Fibroblast of the conjunctiva (primary cell): ENCODE results near the gene PHACTR1.
A peak's percentile ranks its signal among the peaks of the same experiment; 100 is the strongest.
"Not testable (repeated sequence)": the region's sequence is repeated elsewhere in the genome, so short reads cannot be mapped to it uniquely, and the experiment has no call there.

Source experiments
- DNase-seq: peaks from one replicate; pipeline ENCODE4 v3.0.0-alpha.2; 2010; ENCODE audit warnings: low read depth

The PHACTR1 gene

DNA sequence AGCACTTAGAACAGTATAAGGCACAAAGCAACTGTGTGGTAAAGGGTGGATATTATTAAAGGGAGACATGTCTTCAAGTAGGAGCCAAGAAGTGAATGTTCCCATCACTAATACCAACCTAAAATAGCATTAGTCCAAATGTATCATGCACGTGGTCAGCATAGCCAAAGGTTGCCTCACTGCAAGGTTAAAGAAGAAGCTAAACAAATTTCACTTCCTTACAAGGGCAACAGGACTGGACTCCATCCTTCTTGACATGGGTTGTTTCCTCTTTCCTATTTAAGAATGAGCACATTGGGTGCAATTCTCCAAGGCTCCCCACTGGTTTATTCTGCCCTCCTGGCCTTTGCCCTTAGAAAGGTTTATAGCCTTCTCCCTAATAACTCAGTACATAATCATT is 186.7 kb downstream of the PHACTR1 start:
- DNase-seq: no peak

DNA sequence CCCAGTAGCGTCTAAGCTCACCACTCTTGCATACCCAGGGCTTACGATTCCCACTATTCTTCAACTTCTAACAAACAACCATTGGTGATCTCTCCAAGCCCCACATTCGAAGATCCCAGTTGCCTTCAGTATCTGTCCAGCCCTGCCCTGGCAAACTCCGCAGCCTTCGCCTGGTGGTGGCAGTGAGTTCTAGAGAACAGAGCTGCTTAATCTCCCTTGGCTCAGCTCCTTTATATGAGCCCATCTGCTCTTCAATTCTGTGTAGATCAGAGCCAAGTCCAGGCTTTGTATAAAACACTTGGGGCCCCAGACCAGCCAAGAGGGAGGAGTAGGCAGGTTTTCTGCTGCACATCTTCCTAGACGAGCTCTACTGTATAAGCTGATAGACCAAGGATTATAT is 193.3 kb downstream of the PHACTR1 start:
- DNase-seq: no peak

DNA sequence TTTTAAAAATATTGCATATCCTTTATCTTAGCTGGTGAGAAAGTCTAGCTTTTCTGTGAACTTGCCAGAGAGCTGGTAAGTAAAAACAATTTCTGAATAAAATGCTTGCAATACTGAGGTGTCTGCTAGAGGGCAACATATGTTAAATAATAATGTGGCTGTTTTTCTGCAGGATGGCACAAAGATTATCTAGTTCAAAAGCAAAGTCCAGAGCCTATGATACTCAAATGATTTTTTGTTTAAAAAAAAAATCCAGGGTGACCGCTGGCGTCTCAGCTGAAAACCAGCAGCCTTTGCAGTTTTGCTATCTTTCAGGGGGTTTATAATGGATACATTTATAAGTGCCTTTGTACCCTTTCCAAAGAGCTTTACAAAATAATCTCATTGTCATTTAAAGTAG is 194.9 kb downstream of the PHACTR1 start:
- peak; percentile 35 for DNase-seq

DNA sequence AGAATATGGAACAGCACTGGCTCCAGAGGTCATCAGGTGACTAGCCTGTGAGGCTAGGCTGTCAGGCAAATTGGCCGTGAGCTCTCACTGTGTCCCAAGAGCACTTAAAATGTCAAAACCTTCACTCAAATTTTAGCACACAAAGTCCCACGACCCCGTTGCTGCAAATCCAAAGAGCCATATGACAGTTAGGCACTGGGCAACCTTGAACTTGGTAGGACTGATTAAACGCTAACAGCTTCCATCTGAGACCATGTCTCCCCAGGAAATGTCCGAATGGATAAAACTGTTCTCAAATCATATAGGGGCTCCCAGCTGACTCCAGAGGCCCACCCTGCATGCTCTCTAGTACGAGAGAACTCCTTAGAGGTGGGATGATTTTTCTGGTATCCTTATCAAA is 196.6 kb downstream of the PHACTR1 start:
- no peak for DNase-seq

DNA sequence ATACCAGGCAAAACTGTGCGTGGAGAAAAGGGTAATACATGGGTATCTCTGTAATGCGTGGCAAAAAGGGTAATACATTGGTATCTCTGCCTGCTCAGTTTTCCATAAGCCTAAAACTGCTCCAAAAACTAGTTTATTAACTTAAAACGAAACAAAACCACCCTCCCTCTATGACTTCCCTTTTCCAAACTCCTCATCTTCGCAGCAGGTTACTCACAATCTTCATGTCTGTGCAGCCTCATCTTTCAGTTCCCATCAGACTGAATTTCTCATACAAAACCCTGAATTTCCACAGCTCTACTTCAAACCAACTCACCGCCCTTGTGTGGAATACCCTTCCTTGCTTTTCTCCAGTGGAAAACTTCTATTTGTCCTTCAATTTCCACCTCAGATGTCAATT is 199.4 kb downstream of the PHACTR1 start:
- no peak for DNase-seq

DNA sequence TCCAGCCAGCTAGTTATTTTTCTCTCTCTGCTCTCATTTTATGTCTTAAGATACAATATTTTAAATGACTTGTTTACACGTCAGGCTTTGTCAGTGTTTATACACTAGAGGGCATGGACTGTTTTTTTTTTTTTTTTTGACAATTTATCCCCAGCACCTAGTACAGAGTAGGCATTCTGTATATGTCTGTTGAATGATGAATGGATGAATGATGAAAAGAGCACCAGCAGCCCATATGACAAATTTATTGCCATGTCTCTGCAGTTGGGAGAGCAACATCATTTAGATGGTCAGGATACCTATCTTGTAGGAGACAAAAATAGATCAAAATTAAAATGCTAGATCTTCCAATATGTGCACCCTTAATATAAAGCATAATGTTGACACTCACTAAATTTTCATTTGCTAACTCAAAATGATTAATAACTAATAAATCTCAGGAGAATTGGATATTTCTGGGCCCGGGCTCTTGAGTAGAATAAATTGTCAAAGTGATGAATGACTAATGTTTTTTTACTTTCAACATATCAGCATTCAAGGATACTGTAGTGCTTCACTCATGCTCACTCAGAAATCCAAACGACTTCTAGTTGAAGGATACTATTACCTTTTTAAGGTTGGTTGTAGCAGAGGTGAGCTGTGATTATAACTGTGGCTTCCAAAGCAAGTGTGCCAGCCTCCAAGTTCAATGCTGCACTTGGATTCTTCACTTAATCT is 200.0 kb downstream of the PHACTR1 start:
- no peak for DNase-seq

DNA sequence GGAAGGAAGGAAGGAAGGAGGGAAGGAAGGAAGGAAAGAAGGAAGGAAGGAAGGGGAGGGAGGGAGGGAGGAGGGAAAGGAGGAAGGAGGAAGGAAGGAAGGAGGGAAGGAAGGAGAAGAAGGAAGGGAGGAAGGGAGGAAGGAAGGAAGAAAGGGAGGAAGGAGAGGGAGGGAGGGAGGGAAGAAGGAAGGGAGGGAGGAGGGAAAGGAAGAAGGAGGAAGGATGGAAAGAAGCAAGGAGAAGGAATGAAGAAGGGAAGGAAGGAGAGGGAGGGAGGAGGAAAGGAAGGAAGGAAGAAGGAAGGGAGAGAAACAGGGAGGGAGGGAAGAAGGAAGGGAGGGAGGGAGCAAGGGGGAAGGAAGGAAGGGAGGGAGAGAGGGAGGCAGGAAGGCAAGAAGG is 204.9 kb downstream of the PHACTR1 start:
- no peak for DNase-seq

DNA sequence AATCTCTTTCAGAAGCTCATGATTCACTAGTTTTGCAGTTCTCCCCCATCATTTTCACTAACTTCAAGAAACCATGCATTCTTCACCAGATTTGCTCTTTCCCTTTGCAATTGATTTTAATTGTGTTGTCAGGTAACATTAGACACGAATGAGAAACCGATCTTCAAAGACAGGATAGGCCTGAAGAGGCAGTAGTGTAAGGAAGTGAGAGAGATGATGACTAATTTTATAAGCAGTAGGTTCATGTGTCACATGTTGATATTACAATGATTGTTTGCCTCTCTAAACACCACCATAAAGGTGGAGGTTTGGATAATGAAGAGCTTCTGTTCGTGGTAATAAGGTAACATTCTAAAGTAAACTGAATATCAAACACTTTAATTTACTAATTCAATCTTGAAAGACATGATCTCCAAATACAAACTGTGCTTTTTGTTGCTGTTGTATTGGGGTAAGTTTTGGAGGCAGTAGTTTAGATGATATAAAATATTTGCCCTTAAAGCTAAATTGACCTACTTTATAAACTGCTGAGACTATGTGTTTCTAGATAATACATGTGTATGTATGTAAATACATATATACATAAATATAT is 207.2 kb downstream of the PHACTR1 start:
- DNase-seq: no peak

DNA sequence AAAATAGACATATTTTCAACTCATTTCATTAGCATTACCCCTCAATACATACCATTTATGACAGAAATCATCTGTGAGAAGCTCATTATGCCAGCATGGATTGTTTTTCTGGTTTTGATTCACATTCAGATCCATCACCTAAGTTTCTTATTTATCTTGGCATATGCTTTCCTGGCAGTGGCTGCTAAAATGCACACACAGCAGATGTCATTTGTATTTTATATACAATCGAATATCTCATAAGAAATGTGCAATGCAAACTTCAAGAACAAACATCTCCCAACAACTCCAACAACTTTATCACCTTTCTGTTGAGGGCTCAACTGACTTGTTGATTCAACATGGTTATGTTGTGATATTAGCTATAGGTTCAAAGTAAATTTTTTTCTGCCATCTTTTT is 208.3 kb downstream of the PHACTR1 start:
- no peak for DNase-seq

DNA sequence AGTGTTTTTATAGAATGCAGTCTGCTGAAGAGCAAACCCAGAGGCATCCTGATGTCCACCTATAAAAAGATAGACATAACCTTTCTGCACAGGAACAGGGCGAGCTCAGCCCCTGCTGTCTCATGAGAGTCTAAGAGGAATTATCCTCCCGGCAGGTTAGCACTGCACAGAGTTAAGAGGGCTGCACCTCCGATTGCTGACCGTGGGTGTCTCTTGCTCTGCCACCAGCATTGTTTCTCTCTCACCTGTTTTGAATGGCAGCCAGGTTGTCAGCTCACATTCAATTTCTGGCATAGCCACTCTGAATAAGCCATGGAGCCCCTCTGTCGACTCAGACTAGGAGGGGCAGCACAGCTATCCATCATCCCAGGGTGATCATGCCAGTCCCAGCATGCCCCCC is 211.2 kb downstream of the PHACTR1 start:
- no peak for DNase-seq

DNA sequence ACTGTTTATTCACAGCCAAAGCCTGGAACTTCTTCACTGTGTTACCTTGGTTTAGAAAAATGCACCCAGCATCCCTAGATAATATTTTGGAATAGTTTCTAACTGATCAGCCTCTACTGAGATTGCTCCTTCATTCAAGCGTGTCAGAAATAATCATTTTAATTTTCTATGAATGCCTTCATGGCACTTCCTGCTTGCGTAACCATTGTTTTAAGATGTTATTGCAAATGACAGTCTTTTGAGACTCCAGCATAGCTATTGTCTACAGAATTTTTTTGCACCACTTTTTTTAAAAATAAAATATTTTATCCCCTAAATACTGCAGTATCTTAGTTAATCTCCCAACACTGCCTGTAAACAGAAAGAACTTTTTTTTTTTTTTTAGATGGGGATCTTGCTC is 213.1 kb downstream of the PHACTR1 start:
- no peak for DNase-seq

DNA sequence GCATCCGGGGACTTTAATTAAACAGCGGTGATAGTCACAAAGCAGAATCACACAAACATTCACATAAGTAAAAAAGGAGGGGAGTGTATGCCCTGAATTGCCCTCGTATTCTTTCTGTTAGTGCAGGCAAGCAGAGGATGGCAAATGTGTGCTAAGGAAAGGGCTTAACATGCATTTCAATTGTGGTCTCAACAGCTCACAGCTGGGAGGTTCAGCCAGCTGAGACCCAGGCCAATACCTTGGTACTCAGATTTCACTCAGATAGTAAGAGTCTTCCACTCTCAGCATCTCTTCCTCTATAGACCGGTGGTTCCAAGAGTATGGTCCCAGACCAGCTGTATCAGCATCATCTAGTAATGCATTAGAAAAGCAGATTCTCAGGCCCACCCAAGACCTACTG is 215.1 kb downstream of the PHACTR1 start:
- DNase-seq: no peak

DNA sequence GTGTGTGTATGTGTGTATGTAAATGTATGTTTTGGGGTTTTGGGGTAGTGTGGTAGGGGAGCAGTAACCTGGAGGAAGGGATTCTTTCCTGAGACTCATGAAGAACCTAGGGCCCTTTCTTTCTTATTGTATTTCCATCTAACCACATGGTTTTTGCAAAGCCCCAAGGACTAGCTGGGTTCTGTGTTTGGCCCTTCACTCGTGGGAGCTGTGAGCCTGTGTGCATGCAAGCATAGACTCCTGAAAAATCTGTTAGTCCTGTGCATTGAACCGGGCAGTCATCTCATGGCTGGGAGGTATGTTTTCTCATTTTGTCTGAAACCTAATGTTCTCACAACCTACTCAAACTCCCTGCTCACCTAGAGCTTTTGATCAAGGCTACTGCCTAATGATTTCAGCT is 219.1 kb downstream of the PHACTR1 start:
- no peak for DNase-seq

DNA sequence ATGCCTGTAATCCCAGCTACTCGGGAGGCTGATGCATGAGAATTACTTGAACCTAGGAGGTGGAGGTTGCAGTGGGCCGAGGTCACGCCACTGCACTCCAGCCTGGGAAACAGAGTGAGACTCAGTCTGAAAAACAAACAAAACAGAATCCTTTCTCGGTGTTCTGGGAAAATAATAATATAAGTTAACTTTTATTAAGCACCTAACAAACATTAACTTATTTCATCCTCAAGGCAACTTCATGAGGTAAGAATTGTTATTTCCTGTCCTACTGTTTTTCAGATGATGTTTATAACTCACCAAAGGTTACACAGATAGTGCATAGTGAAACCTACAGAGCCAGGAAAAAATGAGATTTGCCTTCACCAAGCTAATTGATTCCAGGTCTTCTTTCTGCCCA is 221.4 kb downstream of the PHACTR1 start:
- DNase-seq: no peak

DNA sequence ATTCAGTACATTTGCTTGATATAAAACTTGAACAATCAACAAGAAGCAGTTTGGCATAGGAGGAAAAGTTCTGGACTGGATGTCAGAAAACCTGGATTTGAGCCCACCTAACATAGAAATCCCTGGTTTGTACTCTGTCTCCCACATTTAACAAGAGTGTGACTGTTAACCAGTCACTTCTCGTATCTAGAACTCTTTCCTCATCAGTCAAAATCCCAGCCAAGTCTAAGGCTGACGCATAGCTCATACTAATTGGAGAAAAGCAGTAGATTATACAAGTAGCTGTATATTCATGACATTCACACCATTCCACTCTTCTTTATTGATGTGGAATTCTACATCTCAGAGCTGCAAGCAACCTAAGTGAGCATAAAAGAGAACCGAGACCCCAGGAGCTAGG is 222.7 kb downstream of the PHACTR1 start:
- no peak for DNase-seq

DNA sequence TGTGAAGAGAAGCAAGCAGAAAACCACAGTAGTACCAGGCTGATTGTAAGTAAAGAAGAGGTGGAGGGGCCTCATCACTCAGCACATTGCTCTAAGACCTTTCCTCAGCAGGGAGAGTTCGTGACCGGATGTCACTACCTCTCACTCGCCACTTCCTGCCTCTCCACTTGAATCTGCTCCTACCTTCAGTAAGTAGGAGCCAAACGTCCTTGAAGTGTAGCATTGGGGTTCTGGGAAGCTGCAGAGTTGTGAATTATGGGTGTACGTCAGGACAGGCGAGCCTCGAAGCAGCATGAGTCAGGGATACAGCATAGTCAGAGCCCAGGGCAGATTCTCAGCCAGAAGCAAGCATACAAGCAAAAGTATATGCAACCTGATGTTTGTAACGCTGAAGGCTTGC is 224.9 kb downstream of the PHACTR1 start:
- DNase-seq: no peak

DNA sequence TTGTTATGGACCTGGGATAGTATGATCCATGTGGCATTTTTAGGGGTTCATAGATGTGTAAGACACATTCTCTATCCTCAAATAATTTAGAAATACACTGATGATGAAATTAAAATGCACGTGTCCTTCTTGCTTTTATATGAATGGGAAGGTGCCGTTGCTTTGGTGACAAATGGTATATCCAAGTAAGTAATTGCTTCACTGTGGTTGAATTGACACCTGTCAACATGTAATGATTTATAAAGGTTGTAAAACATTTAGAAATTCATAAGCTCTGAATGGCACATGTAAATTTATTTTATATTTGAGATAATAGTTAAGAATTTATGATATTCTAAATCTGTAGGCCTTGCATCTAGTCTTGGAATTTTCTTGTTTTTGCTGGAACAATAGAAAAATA is 227.0 kb downstream of the PHACTR1 start:
- DNase-seq: no peak

DNA sequence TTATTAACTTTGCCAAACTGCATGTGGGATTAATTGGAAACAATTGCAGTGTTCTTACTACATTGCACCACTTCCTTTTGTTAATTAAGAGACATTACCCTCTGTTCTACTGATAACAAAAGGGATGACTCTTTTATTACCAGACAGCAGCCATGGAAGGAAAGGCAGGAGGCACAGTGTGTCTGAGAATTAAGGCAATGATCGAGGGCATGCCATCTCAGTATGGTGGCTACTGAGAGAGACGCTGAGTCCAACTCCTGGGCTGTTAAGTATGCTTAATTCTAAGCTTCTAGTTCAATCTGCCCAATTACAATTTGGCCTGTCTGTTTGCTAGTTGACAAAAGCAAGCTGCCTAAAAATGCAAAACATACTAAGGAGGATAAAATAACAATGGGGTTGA is 227.4 kb downstream of the PHACTR1 start:
- no peak for DNase-seq

DNA sequence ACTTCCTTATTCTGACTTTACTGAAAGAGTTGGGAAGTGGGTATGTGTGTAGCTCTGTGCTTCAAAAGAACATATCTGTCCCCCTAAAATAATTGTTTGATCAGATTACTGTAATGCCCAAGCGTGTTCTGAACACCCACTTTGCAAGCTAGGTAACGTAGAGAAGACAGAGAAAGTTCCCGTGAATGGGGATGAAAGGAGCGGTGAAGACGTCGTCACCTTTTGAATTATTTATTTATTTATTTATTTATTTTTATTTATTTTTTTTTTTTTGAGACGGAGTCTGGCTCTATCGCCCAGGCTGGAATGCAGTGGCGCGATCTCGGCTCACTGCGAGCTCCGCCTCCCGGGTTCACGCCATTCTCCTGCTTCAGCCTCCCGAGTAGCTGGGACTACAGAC is 228.0 kb downstream of the PHACTR1 start:
- DNase-seq: not testable (repeated sequence)

DNA sequence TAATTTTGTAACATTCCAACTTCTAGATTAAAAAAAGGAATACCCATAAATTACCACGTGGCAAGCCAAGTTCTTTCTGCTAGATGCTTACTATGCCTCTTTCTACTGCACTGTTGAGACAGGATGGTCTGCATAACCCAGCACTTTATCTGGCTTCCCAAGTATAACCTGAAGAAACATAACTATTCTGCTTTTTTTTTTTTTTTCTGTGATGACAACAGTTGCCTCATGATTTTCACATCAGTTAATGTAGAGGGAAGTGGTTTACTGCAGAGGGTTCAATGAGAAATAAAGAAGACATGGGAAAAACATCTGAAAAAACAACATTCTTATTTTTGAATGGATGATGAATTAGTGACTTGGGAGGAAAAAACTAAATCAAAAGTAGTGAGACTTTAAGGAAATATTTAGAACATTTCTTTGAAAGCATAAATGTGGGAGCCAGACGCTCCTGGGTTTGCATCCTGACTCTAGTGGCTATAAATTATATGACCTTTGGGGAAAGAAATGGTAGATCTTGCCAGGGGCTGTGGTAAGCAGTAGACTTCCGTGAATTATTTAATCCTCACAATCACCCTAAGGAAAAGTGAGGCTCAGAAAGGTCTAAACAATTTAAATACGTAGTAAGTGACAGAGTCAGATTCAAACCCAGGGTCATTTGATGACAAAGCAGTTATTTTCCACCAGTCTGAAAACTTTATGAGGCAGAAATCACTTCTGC is 230.7 kb downstream of the PHACTR1 start:
- no peak for DNase-seq

DNA sequence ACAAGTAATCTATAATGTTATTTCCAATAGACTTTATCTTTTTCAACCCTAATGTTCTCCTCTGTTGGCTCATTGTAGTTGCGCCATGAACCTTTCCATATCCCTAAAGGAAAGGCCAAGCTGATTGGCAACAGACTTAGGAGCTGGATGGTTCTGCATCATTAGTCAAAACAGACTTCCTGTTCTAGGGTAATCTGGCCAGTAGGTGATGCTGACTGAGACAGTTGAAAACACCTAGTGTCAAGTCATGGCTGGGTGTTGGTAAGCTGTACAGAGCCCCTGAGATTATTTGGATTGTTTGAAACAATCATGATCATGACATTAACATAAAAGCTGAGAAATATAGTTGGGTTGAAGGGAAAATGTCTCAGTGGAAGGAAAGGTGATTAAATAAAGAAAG is 231.4 kb downstream of the PHACTR1 start:
- no peak for DNase-seq

DNA sequence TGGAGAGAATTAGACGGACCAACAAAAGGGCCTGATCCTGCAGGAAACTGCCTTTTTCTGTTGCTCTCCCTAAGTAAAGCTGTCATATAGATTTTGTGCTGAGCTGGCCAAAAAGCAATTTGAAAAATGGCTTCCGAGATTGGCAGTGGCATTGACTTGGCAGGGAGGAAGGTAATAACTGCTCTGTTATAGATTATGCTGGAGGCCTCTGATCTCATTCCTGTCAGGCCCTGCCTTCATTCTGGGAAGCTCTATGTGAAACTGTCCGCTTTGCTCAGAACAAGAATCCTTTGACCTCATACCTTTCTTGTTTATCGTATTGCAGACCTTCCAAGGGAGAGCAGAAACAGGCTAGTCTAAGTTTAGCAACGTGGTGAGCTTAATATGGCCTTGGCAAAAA is 234.4 kb downstream of the PHACTR1 start:
- DNase-seq: no peak

DNA sequence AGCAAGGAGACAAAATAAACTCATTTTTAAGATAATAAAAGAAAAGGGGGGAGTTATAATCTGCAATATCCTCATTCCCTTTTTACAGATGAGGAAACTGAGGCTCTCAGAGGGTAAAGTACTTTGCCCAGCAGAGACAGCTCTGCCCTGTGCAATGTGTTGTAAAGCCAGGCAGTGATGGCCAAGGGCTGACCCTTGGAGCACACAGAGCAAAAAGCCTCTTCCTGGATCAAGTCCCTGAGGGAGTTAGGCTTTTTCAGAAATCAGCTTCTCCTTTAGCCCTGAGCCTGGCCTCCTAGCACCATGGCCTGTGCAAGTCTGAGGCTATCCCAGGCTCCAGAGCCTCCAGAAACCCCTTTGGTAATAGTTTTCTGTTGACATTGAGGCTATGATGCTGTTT is 234.8 kb downstream of the PHACTR1 start:
- DNase-seq: no peak

DNA sequence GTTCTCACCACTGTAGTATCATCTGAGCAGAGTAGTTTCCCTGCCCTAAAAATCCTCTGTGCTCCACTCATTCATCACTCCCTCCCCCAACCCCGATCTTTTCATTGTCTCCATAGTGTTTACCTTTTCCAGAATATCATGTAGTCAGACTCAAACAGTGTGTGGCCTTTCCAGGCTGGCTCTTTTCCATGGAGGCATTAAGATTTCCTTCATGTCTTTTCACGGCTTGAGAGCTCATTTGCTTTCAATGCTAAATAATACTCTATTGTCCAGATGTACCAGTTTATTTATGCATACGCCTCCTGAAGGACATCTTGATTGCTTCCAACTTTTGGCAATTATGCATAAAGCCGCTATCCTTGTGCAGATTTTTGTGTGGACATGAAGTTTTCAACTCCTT is 235.8 kb downstream of the PHACTR1 start:
- DNase-seq: no peak
